ENCODE data around the gene TDRD10. TPM values are rescaled to one million over a fixed set of nuclear protein-coding genes. Genes with fewer than 3 reads are reported as not detected.

Gene TDRD10
- total RNA-seq, 1 donor from 2014 or later = 27.8 TPM

DNA sequence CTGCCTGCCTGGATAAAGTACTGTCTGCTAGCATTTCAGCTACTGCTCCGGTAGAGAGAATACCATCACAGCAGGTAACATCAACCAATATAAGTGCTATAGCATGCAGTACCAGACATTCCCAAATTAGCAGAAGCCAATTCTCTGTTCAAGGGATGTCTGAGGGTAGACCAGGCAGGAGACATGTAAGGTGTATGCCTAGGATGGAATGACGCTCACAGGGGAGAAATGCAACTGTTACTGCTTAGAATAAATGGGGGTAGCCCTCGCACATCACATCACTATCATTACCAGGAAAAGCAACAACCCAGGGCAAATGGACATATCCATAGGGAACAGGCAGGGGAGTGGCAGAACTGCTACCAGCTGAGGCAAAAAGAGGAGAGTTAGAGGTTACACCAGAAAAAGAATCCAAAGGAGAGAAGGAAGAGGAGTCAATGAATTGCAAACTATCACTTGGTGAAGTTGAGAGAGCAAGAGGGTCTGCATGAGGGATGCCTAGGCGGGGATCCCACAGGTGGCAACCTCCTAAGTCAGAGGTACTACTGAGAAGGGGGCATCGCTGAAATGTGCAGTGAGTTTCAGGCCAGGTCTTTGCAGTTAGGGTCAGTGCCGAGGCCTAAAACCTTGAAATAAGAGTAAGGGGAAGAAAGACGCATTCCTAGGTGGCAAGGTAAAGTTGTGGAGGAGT is 55.4 kb downstream of the TDRD10 start:
- Mint-ChIP-seq H3K4me1 (ENCODE audit: unreplicated experiment) (peaks cover 27% of the 10 kb centered on the region), H3K4me3 (ENCODE audit: unreplicated experiment) (peak overlapping the region; percentile 95), H3K9me3 (ENCODE audit: unreplicated experiment) (no peaks in the 10 kb centered on the region), H3K27me3 (ENCODE audit: unreplicated experiment) (peaks cover 8% of the 10 kb centered on the region), H3K36me3 (ENCODE audit: low read depth, unreplicated experiment) (peaks cover 39% of the 10 kb centered on the region), H3K27ac (ENCODE audit: unreplicated experiment) (peak overlapping the region; percentile 85)
- TF ChIP-seq CTCF (IDR thresholded peaks at IDR 0.05; ENCODE audit: unreplicated experiment) = no peak
- no peak for DNase-seq (ENCODE audit: low spot score)

DNA sequence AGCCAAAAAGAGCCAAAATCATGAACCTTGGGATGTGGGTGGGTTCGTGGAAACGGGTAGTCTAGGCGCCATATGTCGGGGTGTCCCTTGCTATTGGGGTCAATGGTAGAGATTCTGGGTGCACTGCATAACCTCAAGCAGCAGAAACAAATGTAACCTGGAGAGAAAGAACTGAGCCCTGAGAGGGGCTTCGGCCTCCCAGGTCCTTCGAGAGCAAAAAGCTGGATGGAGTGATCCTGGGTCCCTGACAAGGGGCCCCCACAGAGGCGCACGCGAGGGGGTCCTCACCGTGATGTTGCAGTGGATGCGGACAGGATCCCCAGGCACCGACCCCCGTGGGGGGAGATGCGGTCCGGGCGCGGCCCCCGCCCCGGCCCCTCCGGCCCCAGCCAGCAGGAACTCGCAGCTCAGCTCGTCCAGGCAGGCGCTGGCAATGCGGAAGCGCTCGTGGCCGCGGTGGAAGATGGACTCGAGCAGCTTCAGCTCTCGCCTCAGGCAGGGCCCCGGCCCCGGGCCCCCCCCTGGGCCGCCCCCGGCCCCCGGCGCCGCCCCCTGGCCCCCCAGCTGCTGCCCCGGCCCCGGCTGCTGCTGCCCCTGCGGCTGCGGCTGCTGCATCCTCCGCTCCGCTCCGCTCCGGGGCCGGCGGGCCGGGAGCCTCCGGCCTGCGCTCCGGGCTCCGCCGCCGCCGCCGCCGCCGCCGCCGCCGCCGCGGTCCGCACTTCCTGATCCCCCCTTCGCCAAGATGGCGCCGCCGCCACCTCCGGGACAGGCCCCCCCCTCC is 56.1 kb downstream of the TDRD10 start, which contains the start of gene UBE2Q1:
TSS of gene UBE2Q1 (minus strand) at position 724 of the 781 bp plus-strand sequence. CDS start at position 615, 109 bp downstream.
- H3K9me3 Mint-ChIP-seq (ENCODE audit: unreplicated experiment) = no peaks in the 10 kb centered on the region
- peak; percentile 60 for DNase-seq (ENCODE audit: low spot score)
- H3K36me3 Mint-ChIP-seq (ENCODE audit: low read depth, unreplicated experiment) = peaks cover 34% of the 10 kb centered on the region
- H3K27me3 Mint-ChIP-seq (ENCODE audit: unreplicated experiment) = peaks cover 8% of the 10 kb centered on the region
- peak within 1 kb of the TSS; percentile 88 for H3K27ac Mint-ChIP-seq (ENCODE audit: unreplicated experiment)
- peak within 1 kb of the TSS; percentile 95 for H3K4me3 Mint-ChIP-seq (ENCODE audit: unreplicated experiment)
- TF ChIP-seq CTCF (IDR thresholded peaks at IDR 0.05; ENCODE audit: unreplicated experiment) = no peak
- peaks cover 27% of the 10 kb centered on the region for H3K4me1 Mint-ChIP-seq (ENCODE audit: unreplicated experiment)

GRCh38 chr1:154558720-154559465 is 56.9 kb downstream of the TDRD10 start:
- Mint-ChIP-seq H3K27ac (ENCODE audit: unreplicated experiment) (peak overlapping the region; percentile 88), H3K9me3 (ENCODE audit: unreplicated experiment) (no peaks in the 10 kb centered on the region), H3K36me3 (ENCODE audit: low read depth, unreplicated experiment) (peaks cover 26% of the 10 kb centered on the region)

DNA sequence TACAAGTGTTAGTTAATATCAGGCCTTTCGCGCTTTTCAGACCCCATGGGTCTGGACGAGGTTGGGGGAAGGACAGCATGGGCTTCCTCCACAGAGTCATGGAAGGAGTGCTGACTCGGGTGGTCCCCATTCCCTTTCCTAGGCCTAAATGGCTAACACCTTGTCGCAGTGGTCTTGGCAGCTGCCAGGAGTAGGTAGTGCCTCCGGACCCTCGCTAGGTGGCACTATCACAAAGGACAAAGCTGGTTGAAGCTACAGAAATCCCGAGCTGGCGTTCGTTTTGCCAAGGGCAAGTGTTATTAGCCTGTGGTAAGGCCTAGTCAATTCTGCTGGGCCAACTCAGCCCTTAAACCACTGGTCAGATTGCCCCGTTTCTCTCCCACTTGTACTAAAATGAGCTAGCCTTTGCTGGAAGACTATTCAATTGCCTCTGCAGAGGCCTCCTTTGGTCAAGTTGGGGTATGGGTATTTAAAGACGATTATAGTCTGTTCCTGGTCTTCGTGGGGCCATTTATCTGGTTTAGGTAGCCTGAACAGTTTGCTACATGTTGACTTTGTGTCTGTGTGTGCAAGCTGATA is 57.5 kb downstream of the TDRD10 start:
- Mint-ChIP-seq H3K4me3 (ENCODE audit: unreplicated experiment) (peak overlapping the region; percentile 89), H3K4me1 (ENCODE audit: unreplicated experiment) (peaks cover 27% of the 10 kb centered on the region), H3K27ac (ENCODE audit: unreplicated experiment) (peak overlapping the region; percentile 88), H3K9me3 (ENCODE audit: unreplicated experiment) (no peaks in the 10 kb centered on the region), H3K36me3 (ENCODE audit: low read depth, unreplicated experiment) (peaks cover 24% of the 10 kb centered on the region), H3K27me3 (ENCODE audit: unreplicated experiment) (peaks cover 8% of the 10 kb centered on the region)
- peak; percentile 90 for DNase-seq (ENCODE audit: low spot score)
- TF ChIP-seq CTCF (IDR thresholded peaks at IDR 0.05; ENCODE audit: unreplicated experiment) = peak; percentile 86

More at GRCh38 chr1:154558720-154559465, 56.9 kb downstream of the TDRD10 start:
- peak; percentile 95 for DNase-seq (ENCODE audit: low spot score)
- no peak for TF ChIP-seq CTCF (IDR thresholded peaks at IDR 0.05; ENCODE audit: unreplicated experiment)
- Mint-ChIP-seq H3K4me1 (ENCODE audit: unreplicated experiment) (peaks cover 27% of the 10 kb centered on the region), H3K27me3 (ENCODE audit: unreplicated experiment) (peaks cover 8% of the 10 kb centered on the region), H3K4me3 (ENCODE audit: unreplicated experiment) (peak overlapping the region; percentile 89)

All from endothelial cell (in vitro differentiated cells).